ENCODE data around the gene NSUN4. TPM values are rescaled to one million over a fixed set of nuclear protein-coding genes. Genes with fewer than 3 reads are reported as not detected.
A peak's percentile ranks its signal among the peaks of the same experiment; 100 is the strongest.

The NSUN4 gene
- total and polyA plus RNA-seq, 2 of the 13 experiments (the other 11 are each of a cell fraction or from before 2014, with no cell fraction given): 21.5 to 23.5 TPM

GRCh38 chr1:46301808-46302640 is 38.6 kb upstream of the NSUN4 start (continued):
- TF ChIP-seq ZFAT (CRISPR knock-in tag; conservative IDR thresholded peaks at IDR 0.05) (peak; percentile 38; the same call in 1 of the 2 replicates), ZNF788 (CRISPR knock-in tag; IDR thresholded peaks at IDR 0.05; ENCODE audit: borderline replicate concordance) (peak; percentile 18; the same call in 1 of the 2 replicates), ZNF777 (CRISPR knock-in tag; IDR thresholded peaks at IDR 0.05) (peak; percentile 30; the same call in 1 of the 2 replicates), ZNF207 (IDR thresholded peaks at IDR 0.05; ENCODE audit: borderline replicate concordance) (no peak), SMARCE1 (IDR thresholded peaks at IDR 0.05; ENCODE audit: borderline replicate concordance) (no peak), RXRA (CRISPR knock-in tag; IDR thresholded peaks at IDR 0.05) (no peak; the same call in 1 of the 2 replicates), SALL1 (CRISPR knock-in tag; IDR thresholded peaks at IDR 0.05) (0 out of 2 replicates have a peak, but pooled peaks have one; percentile 24), TARDBP (CRISPR knock-in tag; IDR thresholded peaks at IDR 0.05) (no peak), ZNF564 (CRISPR knock-in tag; IDR thresholded peaks at IDR 0.05) (no peak), NR0B2 (CRISPR knock-in tag; IDR thresholded peaks at IDR 0.05) (no peak), ZNF547 (CRISPR knock-in tag; IDR thresholded peaks at IDR 0.05) (no peak), ZNF576 (CRISPR knock-in tag; IDR thresholded peaks at IDR 0.05) (no peak), ZNF160 (CRISPR knock-in tag; IDR thresholded peaks at IDR 0.05) (peak; percentile 69; the same call in 1 of the 2 replicates), ZNF460 (CRISPR knock-in tag; IDR thresholded peaks at IDR 0.05; ENCODE audit: borderline replicate concordance) (no peak), CCDC6 (CRISPR knock-in tag; IDR thresholded peaks at IDR 0.05) (peak; percentile 21; the same call in 1 of the 2 replicates), PHF8 (CRISPR knock-in tag; IDR thresholded peaks at IDR 0.05) (peak; percentile 81), FIP1L1 (IDR thresholded peaks at IDR 0.05; ENCODE audit: borderline replicate concordance, insufficient read depth, low read depth, low read length) (no peak), NFE2L2 (IDR thresholded peaks at IDR 0.05; ENCODE audit: low read length) (no peak), ZNF251 (CRISPR knock-in tag; IDR thresholded peaks at IDR 0.05) (no peak), FOXK2 (IDR thresholded peaks at IDR 0.05) (no peak), ADNP (CRISPR knock-in tag; IDR thresholded peaks at IDR 0.05) (no peak), ZNF101 (CRISPR knock-in tag; IDR thresholded peaks at IDR 0.05; ENCODE audit: borderline replicate concordance, low read depth) (no peak), ZNF337 (CRISPR knock-in tag; IDR thresholded peaks at IDR 0.05; ENCODE audit: borderline replicate concordance, low read depth) (no peak), ZNF558 (CRISPR knock-in tag; IDR thresholded peaks at IDR 0.05; ENCODE audit: borderline replicate concordance) (no peak; the same call in 1 of the 2 replicates), U2AF1 (optimal IDR thresholded peaks at IDR 0.05; ENCODE audit: low read depth, low read length) (peak; percentile 51), NR1H2 (CRISPR knock-in tag; IDR thresholded peaks at IDR 0.05; ENCODE audit: borderline replicate concordance, low read depth) (no peak; the same call in 1 of the 2 replicates), ZSCAN31 (CRISPR knock-in tag; IDR thresholded peaks at IDR 0.05; ENCODE audit: low read depth) (peak; percentile 40; the same call in 1 of the 2 replicates), THAP8 (CRISPR knock-in tag; IDR thresholded peaks at IDR 0.05; ENCODE audit: borderline replicate concordance) (peak; percentile 36; the same call in 1 of the 2 replicates), PRPF4 (IDR thresholded peaks at IDR 0.05; ENCODE audit: low read depth, low read length, poor library complexity, severe bottlenecking) (no peak), POLR2A (IDR thresholded peaks at IDR 0.05; ENCODE audit: insufficient read depth in 1 of 2, low read depth in 2 of 2, low read length in 2 of 2) (peak; percentile 27 to 30; a peak in 2 of 4 replicates), NFIB (CRISPR knock-in tag; IDR thresholded peaks at IDR 0.05; ENCODE audit: borderline replicate concordance) (no peak)

Measured in HepG2 (cell line).